Coronary artery (tissue), 2 donors: ENCODE results near the gene PSMC6.
A peak's percentile ranks its signal among the peaks of the same experiment; 100 is the strongest.

Experiments
- DNase-seq: peaks from one replicate; pipeline ENCODE4 v3.0.0-alpha.2; 2017; ENCODE audit warnings: low spot score
- H3K27ac ChIP-seq, 2 donors: fragments of 200-600 bp; sonication (generic); one replicate each; pipeline ENCODE4 v1.5.1; 2016 to 2019
- H3K4me3 ChIP-seq: fragments of 200-600 bp; sonication (generic); 2 replicates; pipeline ENCODE4 v1.5.1; 2016; ENCODE audit warnings: mild to moderate bottlenecking, moderate library complexity
- TF ChIP-seq, protein P1 (sequence below): fragments of 200-600 bp; sonication (generic); IDR thresholded peaks from one replicate; pipeline ENCODE4 v1.5.1; 2019; ENCODE audit warnings: antibody characterized with exemption

Gene PSMC6

DNA sequence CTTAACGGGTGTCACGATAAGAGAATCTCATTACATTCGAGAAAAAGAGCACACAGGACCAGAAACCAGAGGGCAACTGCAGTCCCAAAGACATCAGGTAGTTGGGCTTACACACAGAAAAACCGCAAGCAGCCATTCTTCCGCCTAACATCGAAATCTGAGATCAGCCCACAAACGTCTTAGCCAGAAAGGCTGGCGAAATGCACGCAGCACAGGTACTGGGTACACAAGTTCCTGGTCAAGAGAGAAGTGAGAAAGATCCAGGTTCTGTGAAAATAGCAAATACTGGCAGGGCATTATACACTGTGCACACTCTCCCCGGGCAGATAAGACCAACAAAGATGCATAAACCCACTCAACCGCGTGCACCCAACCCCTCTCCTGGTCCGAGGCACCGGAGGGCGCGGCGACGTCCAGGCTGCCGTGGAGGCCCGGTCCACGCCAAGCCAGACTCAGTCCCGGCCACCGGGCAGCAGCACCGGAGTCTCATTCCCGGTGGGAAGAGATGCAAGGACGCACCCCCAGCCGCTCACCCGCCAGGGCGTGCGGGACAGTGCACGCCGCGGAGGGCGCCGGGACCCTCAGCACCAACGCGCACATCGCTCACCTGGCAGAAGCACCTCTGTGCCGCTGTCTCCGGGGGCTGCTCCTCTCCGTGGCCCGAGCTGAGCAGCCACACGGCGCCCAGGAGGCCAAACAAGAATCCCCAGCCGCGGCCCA lies 12.1 kb upstream of the PSMC6 start:
- TF ChIP-seq, protein P1, sequence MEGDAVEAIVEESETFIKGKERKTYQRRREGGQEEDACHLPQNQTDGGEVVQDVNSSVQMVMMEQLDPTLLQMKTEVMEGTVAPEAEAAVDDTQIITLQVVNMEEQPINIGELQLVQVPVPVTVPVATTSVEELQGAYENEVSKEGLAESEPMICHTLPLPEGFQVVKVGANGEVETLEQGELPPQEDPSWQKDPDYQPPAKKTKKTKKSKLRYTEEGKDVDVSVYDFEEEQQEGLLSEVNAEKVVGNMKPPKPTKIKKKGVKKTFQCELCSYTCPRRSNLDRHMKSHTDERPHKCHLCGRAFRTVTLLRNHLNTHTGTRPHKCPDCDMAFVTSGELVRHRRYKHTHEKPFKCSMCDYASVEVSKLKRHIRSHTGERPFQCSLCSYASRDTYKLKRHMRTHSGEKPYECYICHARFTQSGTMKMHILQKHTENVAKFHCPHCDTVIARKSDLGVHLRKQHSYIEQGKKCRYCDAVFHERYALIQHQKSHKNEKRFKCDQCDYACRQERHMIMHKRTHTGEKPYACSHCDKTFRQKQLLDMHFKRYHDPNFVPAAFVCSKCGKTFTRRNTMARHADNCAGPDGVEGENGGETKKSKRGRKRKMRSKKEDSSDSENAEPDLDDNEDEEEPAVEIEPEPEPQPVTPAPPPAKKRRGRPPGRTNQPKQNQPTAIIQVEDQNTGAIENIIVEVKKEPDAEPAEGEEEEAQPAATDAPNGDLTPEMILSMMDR: no peak
- no peak for DNase-seq
- Histone ChIP-seq H3K27ac (peak overlapping the region; percentile 95 to 100), H3K4me3 (peak overlapping the region; percentile 96)

DNA sequence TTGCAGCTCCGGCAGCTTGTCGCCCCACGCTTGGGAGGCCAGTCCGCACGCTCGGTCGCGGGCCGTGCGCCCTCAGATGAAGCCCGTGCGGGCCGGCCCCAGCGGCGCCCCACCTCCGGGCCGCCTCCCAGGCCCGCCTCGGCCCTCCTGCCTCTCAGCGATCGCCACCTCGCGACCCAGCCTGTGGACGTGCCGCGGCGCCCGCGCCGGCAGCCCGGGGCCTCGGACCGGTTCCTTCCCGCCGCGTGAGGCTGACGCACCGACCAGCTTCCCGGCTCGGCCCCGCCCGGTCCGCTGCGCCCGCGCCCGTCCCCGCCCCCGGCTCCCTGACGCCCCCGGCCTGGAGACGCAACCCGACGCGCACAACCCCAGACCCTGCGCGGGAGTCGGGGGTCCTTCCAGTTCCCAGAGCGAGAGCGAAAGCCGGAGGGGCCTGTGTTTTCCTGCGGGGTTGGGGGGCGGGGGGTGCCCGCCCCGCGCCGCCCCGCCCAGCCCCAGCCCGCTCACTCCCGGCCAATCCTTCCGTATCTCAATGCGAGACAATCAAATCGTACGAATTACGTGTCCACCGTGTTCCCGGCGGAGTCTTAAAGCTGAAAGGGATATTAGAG lies 11.4 kb upstream of the PSMC6 start, which contains the start of gene ERO1A:
Gene ERO1A (minus strand): TSS at position 78 of the 611 bp plus-strand sequence. CDS start 77 bp downstream, at position 1.
- DNase-seq: peak; percentile 89
- TF ChIP-seq, protein P1: no peak
- Histone ChIP-seq H3K27ac (peak within 1 kb of the TSS; percentile 95 to 100), H3K4me3 (peak within 1 kb of the TSS; percentile 96)

DNA sequence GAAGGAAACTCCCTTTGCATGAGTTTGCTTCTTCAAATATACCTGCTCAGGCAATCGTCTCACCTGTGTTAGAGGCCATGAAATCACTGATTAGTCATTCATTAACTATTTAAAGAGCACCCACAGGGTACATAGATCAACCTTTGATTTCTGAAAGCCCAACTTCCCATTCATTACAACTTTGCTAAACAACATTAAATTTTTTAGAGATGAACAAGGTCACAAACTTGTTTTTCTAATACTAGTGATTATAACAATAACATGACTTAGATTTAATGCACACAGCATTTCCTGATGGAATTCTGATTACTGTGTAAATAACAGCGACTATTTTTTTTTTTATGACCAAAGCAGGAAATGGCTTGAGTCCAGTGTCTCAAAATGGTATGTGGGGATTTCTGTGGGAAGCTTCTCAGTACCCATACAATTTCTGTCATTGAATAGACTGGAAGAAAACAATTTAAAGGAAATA lies 6.3 kb upstream of the PSMC6 start:
- H3K27ac ChIP-seq: no peak overlapping the region
- TF ChIP-seq, protein P1: no peak
- no peak overlapping the region for H3K4me3 ChIP-seq
- no peak for DNase-seq

DNA sequence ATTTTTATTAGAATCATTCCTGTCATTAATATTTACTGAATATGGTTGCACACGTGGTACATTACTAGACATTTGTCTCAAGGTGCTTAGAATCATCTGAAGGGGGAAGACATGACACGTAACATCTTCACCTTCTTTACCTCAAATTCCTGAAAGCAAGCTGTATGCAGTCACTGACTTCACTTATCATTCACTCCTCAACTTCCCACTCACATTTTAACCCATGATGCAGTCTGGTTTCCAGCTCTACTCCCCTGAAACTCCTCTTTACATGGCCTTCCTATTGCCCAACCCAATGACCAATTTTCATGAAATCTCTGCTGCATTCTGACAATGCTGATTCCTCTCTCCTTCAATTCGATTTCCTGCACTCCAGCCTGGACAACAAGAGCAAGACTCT lies 5.8 kb upstream of the PSMC6 start:
- no peak for DNase-seq
- Histone ChIP-seq H3K27ac (no peak overlapping the region), H3K4me3 (no peak overlapping the region)
- TF ChIP-seq, protein P1: no peak

DNA sequence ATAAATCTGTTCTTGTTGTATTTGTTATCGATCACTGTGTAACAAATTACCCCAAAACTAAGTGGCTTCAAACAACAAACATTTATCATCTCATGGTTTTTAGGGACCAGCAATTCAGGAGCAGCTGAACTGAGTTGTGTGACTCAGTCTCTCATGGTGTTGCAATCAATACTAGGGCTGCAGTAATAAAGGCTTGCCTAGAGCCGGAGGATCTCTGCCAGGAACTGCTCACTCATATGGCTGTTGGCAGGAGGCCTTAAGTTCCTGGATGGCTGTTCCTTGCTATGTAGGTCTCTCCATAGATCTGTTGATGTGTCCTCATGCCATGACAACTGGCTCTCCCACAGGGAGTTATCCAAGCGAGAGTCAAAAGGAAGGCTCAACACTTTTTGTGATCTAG lies 3.8 kb upstream of the PSMC6 start:
- TF ChIP-seq, protein P1: no peak
- Histone ChIP-seq H3K27ac (no peak overlapping the region), H3K4me3 (no peak overlapping the region)
- no peak for DNase-seq

DNA sequence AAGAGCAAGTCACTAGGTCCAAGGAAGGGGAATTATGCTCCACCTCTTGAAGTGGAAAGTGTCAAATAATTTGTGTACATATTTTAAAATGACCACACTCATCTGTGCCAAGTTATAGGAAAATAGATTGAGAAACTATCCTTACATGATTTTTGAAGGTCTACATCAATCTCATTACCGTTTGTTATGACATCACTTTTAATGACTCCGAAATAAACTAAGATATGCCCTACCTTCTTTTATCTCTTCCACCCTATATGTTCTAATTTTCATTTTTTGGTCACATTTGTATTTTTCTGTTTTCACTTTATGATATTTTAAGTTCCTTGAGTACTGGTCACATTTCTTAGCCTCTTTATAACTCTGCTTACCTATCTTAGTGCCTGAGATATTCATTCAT lies 3.3 kb upstream of the PSMC6 start:
- no peak overlapping the region for H3K27ac ChIP-seq

More for the DNA sequence above, 3.3 kb upstream of the PSMC6 start:
- TF ChIP-seq, protein P1: no peak
- H3K4me3 ChIP-seq: no peak overlapping the region
- no peak for DNase-seq
